NCI-H2196 (cell line): Measurements from ENCODE around the gene GLT8D2.

Source experiments
- DNase-seq: peaks from one replicate; lab custom pipeline; 2025; ENCODE audit not compliant: unreplicated experiment; lab: John Stamatoyannopoulos, UW

Gene GLT8D2

GRCh38 chr12:104049903-104050356 is at the start of gene GLT8D2:
Gene GLT8D2 (minus strand): TSS chr12:104050187. CDS start chr12:104019648, 30,539 bp downstream.
- DNase-seq, result no peak

GRCh38 chr12:104097954-104098353 is 48.0 kb upstream of the GLT8D2 start:
- DNase-seq, result no peak

DNA sequence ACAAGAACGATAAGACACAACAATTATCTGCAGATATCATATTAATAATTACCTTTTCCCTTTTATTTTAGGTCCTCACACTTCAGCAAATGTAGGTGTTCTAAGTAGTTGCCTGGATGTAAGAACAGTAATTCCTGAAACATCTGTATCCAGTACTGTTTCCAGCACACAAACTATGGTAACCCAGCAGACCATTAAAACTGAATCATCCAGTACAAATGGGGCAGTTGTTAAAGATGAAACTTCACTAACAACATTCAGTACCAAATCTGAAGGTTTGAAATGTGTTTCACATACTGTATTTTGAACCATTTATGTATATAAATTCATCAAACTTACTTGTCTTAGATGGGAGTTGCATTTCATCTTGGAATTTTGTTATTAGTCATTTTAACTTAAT is 45.3 kb upstream of the GLT8D2 start:
- no peak for DNase-seq

DNA sequence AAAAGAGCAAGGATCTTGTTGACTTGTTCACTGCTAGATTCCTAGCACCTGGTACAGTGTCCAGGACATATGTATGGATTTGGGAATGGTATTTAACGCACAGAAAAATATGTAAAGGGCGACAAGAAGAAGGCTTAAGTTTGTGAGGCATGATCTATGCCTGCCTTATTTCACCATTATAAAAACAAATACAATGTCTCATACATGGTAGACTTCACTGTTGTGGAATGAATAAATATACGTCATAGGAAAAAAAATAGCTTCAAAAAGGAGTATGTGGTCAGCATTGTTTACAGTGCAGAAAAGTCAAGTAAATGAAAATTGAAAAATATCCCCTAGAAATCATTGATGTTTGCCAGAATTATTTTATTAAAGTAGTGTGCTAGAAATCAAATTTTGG is 44.3 kb upstream of the GLT8D2 start:
- no peak for DNase-seq

GRCh38 chr12:104091136-104091535 is 41.1 kb upstream of the GLT8D2 start:
- no peak for DNase-seq

DNA sequence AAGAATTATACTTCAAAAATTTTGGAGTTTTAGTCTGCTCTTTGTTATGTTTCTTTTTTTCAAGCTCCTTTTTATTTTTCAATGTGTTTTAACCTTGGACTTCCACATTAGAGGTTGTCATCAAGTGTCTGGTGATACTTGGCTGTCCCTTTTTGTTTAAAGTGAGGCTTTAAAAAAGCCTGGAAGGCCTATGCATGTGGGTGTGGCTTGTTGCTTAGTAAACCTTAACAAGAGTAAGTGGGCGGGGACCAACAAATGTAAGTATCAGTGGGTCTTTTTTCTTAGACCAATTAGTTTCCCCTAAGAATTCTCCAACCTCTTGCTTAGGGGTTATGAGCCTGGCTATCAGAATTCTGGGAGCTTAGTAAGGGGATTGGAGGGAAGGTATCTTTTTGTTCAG is 40.7 kb upstream of the GLT8D2 start:
- no peak for DNase-seq

GRCh38 chr12:104083769-104084475 is 33.9 kb upstream of the GLT8D2 start:
- DNase-seq, result no peak

GRCh38 chr12:104080764-104081163 is 30.8 kb upstream of the GLT8D2 start:
- no peak for DNase-seq

DNA sequence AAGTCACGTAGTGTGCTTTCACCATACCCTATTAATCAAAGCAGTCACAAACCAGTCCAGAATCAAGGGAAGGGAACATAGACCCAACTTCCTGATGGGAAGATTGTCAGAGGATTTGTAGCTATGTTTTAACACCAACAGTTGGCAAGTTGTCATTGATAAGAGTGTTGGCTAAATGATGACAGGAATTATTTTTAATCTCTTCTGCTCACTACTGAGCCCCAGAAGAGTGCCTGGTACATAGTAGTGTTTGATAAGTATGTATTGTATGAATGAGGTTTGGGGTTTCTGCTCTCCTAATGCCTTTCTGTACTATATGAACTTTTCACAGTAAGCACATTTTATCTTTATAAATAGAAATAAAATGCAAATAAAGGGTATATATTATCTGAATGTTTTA is 29.0 kb upstream of the GLT8D2 start:
- no peak for DNase-seq

DNA sequence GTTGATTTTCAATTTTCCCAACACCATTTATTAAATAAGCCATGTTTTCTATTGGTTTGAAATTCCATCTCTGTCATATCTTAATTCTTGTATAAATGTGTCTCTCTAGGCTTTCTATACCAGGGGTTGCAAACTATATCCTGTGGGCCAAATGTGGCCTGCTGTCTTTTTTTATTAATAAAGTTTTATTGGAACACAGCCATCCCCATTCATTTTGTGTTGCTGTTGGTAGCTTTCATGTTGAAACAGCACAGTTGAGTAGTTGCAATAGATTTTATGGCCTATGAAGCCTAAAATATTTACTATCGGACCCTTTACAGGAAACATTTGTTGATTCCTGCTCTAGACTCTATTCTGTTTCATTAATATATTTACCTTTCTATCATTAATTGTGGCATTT is 23.7 kb upstream of the GLT8D2 start:
- no peak for DNase-seq

DNA sequence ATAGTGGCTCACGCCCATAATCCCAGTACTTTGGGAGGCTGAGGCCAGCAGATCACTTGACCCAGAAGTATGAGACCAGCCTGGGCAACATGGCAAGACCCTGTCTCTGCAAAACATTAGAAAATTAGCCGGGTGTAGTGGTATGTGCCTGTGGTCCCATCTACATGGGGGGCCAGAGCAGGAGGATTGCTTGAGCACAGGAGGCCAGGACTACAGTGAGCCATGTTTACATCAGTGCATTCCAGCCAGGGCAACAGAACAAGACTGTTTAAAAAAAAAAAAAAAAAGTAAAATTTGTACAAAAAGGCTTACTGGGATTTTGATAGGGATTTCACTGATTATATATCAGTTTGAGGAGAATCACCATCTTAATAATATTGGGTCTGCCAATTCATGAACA is 22.1 kb upstream of the GLT8D2 start:
- no peak for DNase-seq

DNA sequence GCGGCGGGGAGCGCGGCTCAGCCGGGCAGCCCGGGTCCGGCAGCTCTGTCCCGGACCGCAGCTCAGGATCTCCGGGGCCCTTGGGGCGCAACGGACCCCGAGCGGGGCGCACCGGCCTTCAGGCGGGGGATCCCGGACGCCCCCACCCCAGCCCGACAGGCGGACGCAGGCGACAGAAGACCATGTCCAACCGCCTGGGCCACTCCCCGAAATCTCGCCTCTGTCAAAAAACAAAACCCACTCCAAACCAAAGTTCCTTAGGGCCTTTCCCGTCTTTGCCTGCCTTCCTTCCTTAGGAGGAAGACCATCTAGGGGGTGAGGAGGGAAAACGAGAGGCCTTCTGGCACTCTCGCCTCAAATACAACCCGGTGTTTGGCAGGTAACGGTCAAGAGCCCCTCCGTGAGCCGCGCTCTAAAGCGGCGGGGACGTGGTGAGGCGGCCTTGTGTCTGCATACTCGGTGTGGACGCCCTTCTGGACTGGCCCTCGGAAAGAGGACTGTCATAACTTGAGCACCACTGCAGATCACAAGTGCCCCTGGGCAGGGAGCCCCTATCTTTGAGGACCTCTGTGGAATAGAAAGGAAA is 14.9 kb upstream of the GLT8D2 start:
- DNase-seq, result no peak

GRCh38 chr12:104064031-104064841 is 14.2 kb upstream of the GLT8D2 start, which contains the start of gene HCFC2:
Gene HCFC2 (plus strand): TSS chr12:104064531. CDS start chr12:104064561, 30 bp downstream.
- DNase-seq, result peak; percentile 89

DNA sequence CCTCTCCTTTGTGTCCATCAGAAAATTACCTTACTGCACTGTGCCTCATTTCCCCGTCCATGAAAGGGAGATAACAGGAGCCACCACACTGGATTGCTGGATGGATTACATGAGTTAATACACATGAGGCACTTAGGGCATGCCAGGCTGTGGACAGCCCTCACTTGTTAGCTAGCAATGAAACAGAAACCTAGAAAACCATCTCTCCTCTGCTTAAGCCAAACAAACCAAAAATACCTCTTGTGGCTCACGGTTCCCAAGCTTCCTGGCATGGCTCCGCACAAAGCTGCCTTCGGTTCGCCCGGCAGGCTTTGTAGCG is 13.7 kb upstream of the GLT8D2 start:
- DNase-seq, result peak; percentile 47

DNA sequence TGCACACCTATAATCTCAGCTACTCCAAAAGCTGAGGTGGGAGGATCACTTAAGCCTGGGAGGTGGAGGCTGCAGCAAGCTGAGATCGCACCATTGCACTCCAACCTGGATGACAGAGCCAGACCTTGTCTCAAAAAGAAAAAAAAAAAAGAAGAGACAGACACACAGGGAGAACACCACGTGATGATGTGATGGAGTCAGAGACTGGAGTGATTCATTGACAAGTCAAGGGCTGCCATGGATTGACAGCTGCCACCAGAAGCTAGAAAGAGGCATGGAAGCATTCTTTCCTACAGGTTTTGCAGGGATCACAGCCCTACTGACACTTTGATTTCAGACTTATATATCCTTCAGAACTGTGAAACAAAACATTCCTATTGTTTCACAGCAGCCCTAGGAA is 10.8 kb upstream of the GLT8D2 start:
- DNase-seq, result no peak

- DNase-seq, result no peak
These were observed 10.0 kb upstream of the GLT8D2 start for GRCh38 chr12:104059963-104060362.

DNA sequence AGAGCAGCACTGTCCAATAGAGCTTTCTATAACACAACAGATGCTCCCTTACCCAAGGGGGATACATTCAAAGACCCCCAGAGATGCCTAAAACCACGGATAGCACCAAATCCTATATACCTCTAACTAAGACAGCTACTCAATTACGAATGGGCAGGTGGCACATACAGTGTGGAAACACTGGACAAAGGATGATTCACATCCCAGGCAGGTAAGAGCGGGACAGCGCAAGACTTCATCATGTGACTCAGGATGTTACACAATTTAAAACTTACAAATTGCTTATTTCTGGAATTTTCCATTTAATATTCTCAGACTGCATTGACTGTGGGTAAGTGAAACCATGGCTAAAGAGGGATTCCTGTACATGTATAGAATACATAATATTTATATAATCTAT is 8.8 kb upstream of the GLT8D2 start:
- DNase-seq, result no peak

GRCh38 chr12:104057771-104058197 is 7.8 kb upstream of the GLT8D2 start:
- no peak for DNase-seq

- peak; percentile 76 for DNase-seq
These were observed 6.5 kb upstream of the GLT8D2 start for GRCh38 chr12:104056419-104056972.

- peak; percentile 97 for DNase-seq
These were observed 5.8 kb upstream of the GLT8D2 start for GRCh38 chr12:104055686-104056388.
